H1 (cell line): ENCODE data around the gene CASTOR1. TPM values are rescaled to one million over a fixed set of nuclear protein-coding genes. Genes with fewer than 3 reads are reported as not detected.

Experiments
- CTCF ChIA-PET: fragments of 300-600 bp; sonication (Branson Sonifier 250); formaldehyde crosslinking; loops from one replicate; lab custom pipeline; 2021; ENCODE audit not compliant: partially characterized antibody; lab: Charles Lee
- POLR2A ChIA-PET: fragments of 300-600 bp; sonication (Branson Sonifier 250); formaldehyde crosslinking; loops from one replicate; lab custom pipeline; 2021; ENCODE audit warnings: inconsistent platforms; ENCODE audit not compliant: partially characterized antibody; lab: Charles Lee
- DNase-seq, 2 experiments: peaks; one replicate each; pipeline versions ENCODE4 v3.0.0 to v3.0.0-alpha.2; 2010 to 2022; ENCODE audit warnings: low spot score in 2 of 2, low read depth in 1 of 2, mixed read lengths in 1 of 2
- FAIRE-seq: peaks from 2 replicates; lab custom pipeline; 2011; peaks lifted over from hg19 to GRCh38; lab: Jason Lieb, UNC
- H2AFZ ChIP-seq: 2 replicates; pipeline ENCODE4 v1.8.1; 2012; ENCODE audit warnings: low read length, inconsistent platforms
- H2AK5ac ChIP-seq: 2 replicates; pipeline ENCODE4 v1.6.1; 2013; ENCODE audit warnings: low read depth, low read length
- H2BK120ac ChIP-seq: replicated peaks from 2 replicates; pipeline ENCODE3; 2013; ENCODE audit warnings: low read depth, low read length, inconsistent platforms
- H2BK12ac ChIP-seq: 2 replicates; pipeline ENCODE4 v1.6.1; 2013; ENCODE audit warnings: low read depth, low read length
- H2BK15ac ChIP-seq: 2 replicates; pipeline ENCODE4 v1.6.1; 2013; ENCODE audit warnings: low read length
- H2BK20ac ChIP-seq: 2 replicates; pipeline ENCODE4 v1.6.1; 2013; ENCODE audit warnings: low read length
- H2BK5ac ChIP-seq: 2 replicates; pipeline ENCODE4 v1.6.1; 2013; ENCODE audit warnings: low read depth, low read length
- H3K14ac ChIP-seq: 2 replicates; pipeline ENCODE4 v1.6.1; 2013; ENCODE audit warnings: inconsistent platforms; ENCODE audit not compliant: insufficient read length
- H3K18ac ChIP-seq: 2 replicates; pipeline ENCODE4 v1.6.1; 2013; ENCODE audit warnings: low read length; ENCODE audit errors: extremely low read depth
- H3K23ac ChIP-seq: 2 replicates; pipeline ENCODE4 v1.6.1; 2013; ENCODE audit warnings: inconsistent platforms; ENCODE audit not compliant: insufficient read length
- H3K23me2 ChIP-seq: 2 replicates; pipeline ENCODE4 v1.6.1; 2013; ENCODE audit warnings: low read depth, low read length
- H3K27ac ChIP-seq: 2 replicates; pipeline ENCODE4 v1.6.1; 2011; ENCODE audit warnings: low read depth, low read length, inconsistent platforms
- H3K27me3 ChIP-seq, 4 experiments: replicated peaks in 1 of 4; 1 replicate in 1 of 4; 2 replicates in 3 of 4; pipeline versions ENCODE4 v1.6.1 to v1.8.1; 2011 to 2013; ENCODE audit warnings: low read length in 3 of 4, mild to moderate bottlenecking in 3 of 4, inconsistent platforms in 2 of 4, mixed read lengths in 2 of 4, moderate library complexity in 1 of 4; ENCODE audit not compliant: control insufficient read depth in 3 of 4, insufficient read depth in 3 of 4; ENCODE audit errors: extremely low read depth in 1 of 4
- H3K36me3 ChIP-seq, 4 experiments: 2 replicates each; pipeline versions ENCODE4 v1.6.1 to v1.8.1; 2011 to 2013; ENCODE audit warnings: mild to moderate bottlenecking in 4 of 4, low read length in 3 of 4, moderate library complexity in 2 of 4, control low read depth in 1 of 4, inconsistent platforms in 1 of 4; ENCODE audit not compliant: insufficient read depth in 4 of 4, control insufficient read depth in 2 of 4
- H3K4ac ChIP-seq: replicated peaks from 2 replicates; pipeline ENCODE3; 2013; ENCODE audit warnings: low read length, low read depth, mixed read lengths, inconsistent platforms; ENCODE audit not compliant: insufficient read length
- H3K4me1 ChIP-seq, 4 experiments: replicated peaks in 1 of 4; 1 replicate in 1 of 4; 2 replicates in 3 of 4; pipeline versions ENCODE4 v1.6.1 to v1.8.1; 2011 to 2013; ENCODE audit warnings: low read length in 3 of 4, inconsistent platforms in 2 of 4, mixed read lengths in 1 of 4; ENCODE audit not compliant: insufficient read depth in 4 of 4, control insufficient read depth in 3 of 4
- H3K4me2 ChIP-seq, 2 experiments: 2 replicates each; pipeline versions ENCODE4 v1.6.1 to v1.8.1; 2011 to 2013; ENCODE audit warnings: low read depth in 2 of 2, low read length in 2 of 2, control low read depth in 1 of 2, inconsistent platforms in 1 of 2, mild to moderate bottlenecking in 1 of 2; ENCODE audit not compliant: insufficient read depth in 1 of 2
- H3K4me3 ChIP-seq, 4 experiments: fragments of 200-600, 300-600 bp in 1 of 4; sonication (generic), shearing (Covaris generic), sonication (Bioruptor Twin) in 1 of 4; 2 replicates each; pipeline versions ENCODE4 v1.5.1 to v1.8.1; 2011 to 2016; ENCODE audit warnings: low read length in 4 of 4, low read depth in 3 of 4, control low read depth in 2 of 4, inconsistent platforms in 2 of 4, mild to moderate bottlenecking in 2 of 4, mixed read lengths in 1 of 4, moderate library complexity in 1 of 4; ENCODE audit not compliant: insufficient read depth in 2 of 4; ENCODE audit errors: extremely low read depth in 1 of 4
- H3K56ac ChIP-seq: replicated peaks from 2 replicates; pipeline ENCODE3; 2013; ENCODE audit warnings: low read depth, mild to moderate bottlenecking, mixed read lengths, low read length, inconsistent platforms; ENCODE audit not compliant: insufficient read length
- H3K79me1 ChIP-seq: 2 replicates; pipeline ENCODE4 v1.6.1; 2013; ENCODE audit warnings: low read depth, low read length, control low read depth
- H3K79me2 ChIP-seq, 2 experiments: 2 replicates each; pipeline versions ENCODE4 v1.6.1 to v1.8.1; 2012 to 2013; ENCODE audit warnings: low read length in 2 of 2, mild to moderate bottlenecking in 2 of 2, inconsistent platforms in 1 of 2; ENCODE audit not compliant: insufficient read depth in 2 of 2, control insufficient read depth in 1 of 2
- H3K9ac ChIP-seq, 4 experiments: replicated peaks in 1 of 4; 1 replicate in 1 of 4; 2 replicates in 3 of 4; pipeline versions ENCODE4 v1.6.1 to v1.8.1; 2011 to 2013; ENCODE audit warnings: low read depth in 3 of 4, low read length in 3 of 4, control low read depth in 2 of 4, mild to moderate bottlenecking in 2 of 4, moderate library complexity in 2 of 4, inconsistent platforms in 1 of 4; ENCODE audit errors: extremely low read depth in 1 of 4
- H3K9me3 ChIP-seq, 2 experiments: 2 replicates each; pipeline versions ENCODE4 v1.6.1 to v1.8.1; 2012 to 2013; ENCODE audit warnings: mild to moderate bottlenecking in 2 of 2, moderate library complexity in 2 of 2, control low read depth in 1 of 2, inconsistent platforms in 1 of 2, low read depth in 1 of 2, low read length in 1 of 2, mixed read lengths in 1 of 2; ENCODE audit not compliant: insufficient read depth in 2 of 2
- H4K20me1 ChIP-seq, 2 experiments: replicated peaks in 1 of 2; 2 replicates each; pipeline versions ENCODE3 to v1.8.1; 2011 to 2013; ENCODE audit warnings: inconsistent platforms in 2 of 2, low read length in 2 of 2, mild to moderate bottlenecking in 1 of 2; ENCODE audit not compliant: insufficient read depth in 2 of 2, control insufficient read depth in 1 of 2
- H4K5ac ChIP-seq: 2 replicates; pipeline ENCODE4 v1.6.1; 2013; ENCODE audit warnings: low read length, low read depth, mixed read lengths, inconsistent platforms; ENCODE audit not compliant: insufficient read length
- H4K8ac ChIP-seq: 2 replicates; pipeline ENCODE4 v1.8.0; 2013; ENCODE audit warnings: mild to moderate bottlenecking, moderate library complexity, low read length, inconsistent platforms; ENCODE audit not compliant: insufficient read depth; ENCODE audit errors: extremely low read depth
- H4K91ac ChIP-seq: replicated peaks from 2 replicates; pipeline ENCODE3; 2013; ENCODE audit warnings: low read length, mixed read lengths, inconsistent platforms; ENCODE audit not compliant: insufficient read length
- ATF2 ChIP-seq: IDR thresholded peaks from 2 replicates; pipeline ENCODE4 v1.6.1; 2012; ENCODE audit warnings: low read length, inconsistent platforms
- ATF3 ChIP-seq: IDR thresholded peaks from 2 replicates; pipeline ENCODE4 v1.6.1; 2011; ENCODE audit warnings: low read depth, mild to moderate bottlenecking, low read length; ENCODE audit not compliant: insufficient read depth
- E2F6 ChIP-seq: IDR thresholded peaks from 2 replicates; pipeline ENCODE4 v1.6.1; 2012; ENCODE audit warnings: inconsistent platforms
- KDM1A ChIP-seq: fragments of 200-600, 300-600 bp; sonication (generic); IDR thresholded peaks from 2 replicates; pipeline ENCODE4 v1.7.1; 2016; ENCODE audit warnings: mild to moderate bottlenecking, low read length, borderline replicate concordance
- MAX ChIP-seq: IDR thresholded peaks from 2 replicates; pipeline ENCODE4 v1.6.1; 2012; ENCODE audit warnings: inconsistent platforms
- NANOG ChIP-seq: IDR thresholded peaks from 2 replicates; pipeline ENCODE4 v1.6.1; 2011; ENCODE audit warnings: low read length, low read depth, mild to moderate bottlenecking, inconsistent platforms; ENCODE audit not compliant: insufficient read depth, poor library complexity, severe bottlenecking
- PHF8 ChIP-seq: fragments of 200-600 bp; sonication (generic); conservative IDR thresholded peaks from 2 replicates; pipeline ENCODE4 v1.7.1; 2012; ENCODE audit warnings: low read depth, mild to moderate bottlenecking, inconsistent platforms, low read length, moderate library complexity
- RFX5 ChIP-seq: IDR thresholded peaks from 2 replicates; pipeline ENCODE4 v1.6.1; 2011; ENCODE audit warnings: low read depth, low read length, improper control_type of control experiment, borderline replicate concordance
- SIX5 ChIP-seq: IDR thresholded peaks from 2 replicates; pipeline ENCODE4 v1.6.1; 2011; ENCODE audit warnings: mild to moderate bottlenecking, low read depth, low read length
- SUZ12 ChIP-seq: fragments of 200-600 bp; sonication (generic); IDR thresholded peaks from 2 replicates; pipeline ENCODE4 v1.6.1; 2012; ENCODE audit warnings: mild to moderate bottlenecking, inconsistent platforms, low read length, moderate library complexity, mixed read lengths
- WGBS, 2 experiments: shearing (Covaris generic) in 1 of 2; methylation state at CpG; one replicate each; pipeline versions ENCODE4 v1.1.6 to v1.1.7; 2013 to 2015; ENCODE audit warnings: low lambda C conversion rate in 2 of 2, mixed read lengths in 2 of 2, inconsistent platforms in 1 of 2, low coverage in 1 of 2, missing lambda C conversion rate in 1 of 2; ENCODE audit not compliant: insufficient replicate concordance in 2 of 2, insufficient coverage in 1 of 2, insufficient read length in 1 of 2; ENCODE audit errors: extremely low coverage in 1 of 2, missing lambda C conversion rate in 1 of 2; 5-methylcytosine and 5-hydroxymethylcytosine counted together
- polyA plus RNA-seq, 7 experiments: library from polyadenylated mRNA; depleted of rRNA in 3 of 7; stranded (reverse) in 5 of 7; unstranded in 2 of 7; fragments of >200 nt in 5 of 7; fragments of 200-250 nt in 2 of 7; gene quantifications; 1 replicate in 5 of 7; 2 replicates in 1 of 7; 4 replicates in 1 of 7; pipeline versions ENCODE4 v1.2.1 to v1.2.3, GENCODE V29; 2011 to 2013; ENCODE audit warnings: missing spikeins in 2 of 7, mixed read lengths in 2 of 7
- total RNA-seq: library from RNA; stranded (reverse); fragmentation: NEBNext Ultra II Directional; extraction: Animal tissue kit (Norgen Biotek cat#: 25700); gene quantifications from 2 replicates; pipeline ENCODE4 v1.2.1, GENCODE V29; 2021

The CASTOR1 gene
- total and polyA plus RNA-seq, 2 of the 8 experiments (the other 6 are each of a cell fraction or from before 2014, with no cell fraction given), result 10.3 to 36.0 TPM

- POLR2A ChIA-PET, result no interaction called here
- TF ChIP-seq SUZ12 (no peak), RFX5 (no peak), E2F6 (no peak), PHF8 (no peak), KDM1A (no peak), MAX (no peak), ATF3 (no peak), SIX5 (no peak), ATF2 (no peak), NANOG (no peak)
Observed at GRCh38 chr22:30308093-30308492, 18.8 kb upstream of the CASTOR1 start.

More at GRCh38 chr22:30308093-30308492, 18.8 kb upstream of the CASTOR1 start:
- Histone ChIP-seq H3K27ac (no peak overlapping the region), H3K4me2 (no peak overlapping the region), H3K4ac (no peak overlapping the region), H4K8ac (no peak overlapping the region), H2AFZ (no peak overlapping the region), H3K4me1 (peaks cover 0 to 5% (median 1%) of the 10 kb centered on the region in 4 experiments; a peak in 3 of 7 replicates), H2BK20ac (no peak overlapping the region), H2BK12ac (no peak overlapping the region), H3K79me1 (no peaks in the 10 kb centered on the region), H4K5ac (no peak overlapping the region), H2BK120ac (no peak overlapping the region), H4K20me1 (peaks cover 0 to 2% of the 10 kb centered on the region in 2 experiments), H3K18ac (no peak overlapping the region), H3K9ac (no peak overlapping the region), H2AK5ac (no peak overlapping the region), H2BK5ac (no peak overlapping the region), H3K14ac (no peak overlapping the region), H3K23me2 (no peaks in the 10 kb centered on the region), H3K4me3 (no peak overlapping the region), H3K27me3 (no peaks in the 10 kb centered on the region), H2BK15ac (no peak overlapping the region), H3K79me2 (no peaks in the 10 kb centered on the region), H3K23ac (no peak overlapping the region), H3K36me3 (no peaks in the 10 kb centered on the region), H4K91ac (no peak overlapping the region), H3K56ac (no peak overlapping the region), H3K9me3 (no peaks in the 10 kb centered on the region)
- 88% methylated on average over 2 of the region's 2 CpGs; no CpG with 5 or more reads in 1 of the 2 experiments for WGBS, 2 experiments
- FAIRE-seq, result no peak
- CTCF ChIA-PET, result interaction anchor here (1.1 to 1.8 kb wide), 3 partner anchors 9 to 20 kb away, joined by 3 to 5 read pairs (median 4); no protein-coding TSS in a partner anchor
- no peak for DNase-seq
